Skeletal muscle tissue (tissue), 4 donors: Measurements from ENCODE around the gene AUNIP. TPM values are rescaled to one million over a fixed set of nuclear protein-coding genes. Genes with fewer than 3 reads are reported as not detected.
A peak's percentile ranks its signal among the peaks of the same experiment; 100 is the strongest.

Experiments used
- H3K27ac ChIP-seq: one replicate; pipeline ENCODE4 v1.7.0; 2013; ENCODE audit warnings: mild to moderate bottlenecking, low read depth, low read length, inconsistent platforms
- H3K27me3 ChIP-seq, 3 donors: one replicate each; pipeline ENCODE4 v1.7.0; 2013; ENCODE audit warnings: low read length in 3 of 3; ENCODE audit not compliant: control insufficient read depth in 3 of 3, insufficient read depth in 3 of 3
- H3K36me3 ChIP-seq, 3 donors: one replicate each; pipeline ENCODE4 v1.7.0; 2013; ENCODE audit warnings: low read length in 3 of 3; ENCODE audit not compliant: control insufficient read depth in 3 of 3, insufficient read depth in 3 of 3
- H3K4me1 ChIP-seq, 3 donors: one replicate each; pipeline ENCODE4 v1.7.0; 2013; ENCODE audit warnings: low read length in 3 of 3, mild to moderate bottlenecking in 3 of 3; ENCODE audit not compliant: control insufficient read depth in 3 of 3, insufficient read depth in 3 of 3
- H3K4me3 ChIP-seq, 3 donors: one replicate each; pipeline ENCODE4 v1.7.0; 2013; ENCODE audit warnings: low read length in 3 of 3
- H3K9ac ChIP-seq, 3 donors: one replicate each; pipeline ENCODE4 v1.7.0; 2013; ENCODE audit warnings: low read length in 3 of 3, mild to moderate bottlenecking in 3 of 3, moderate library complexity in 2 of 3, low read depth in 1 of 3
- H3K9me3 ChIP-seq, 3 donors: one replicate each; pipeline ENCODE4 v1.7.0; 2013; ENCODE audit warnings: low read length in 3 of 3; ENCODE audit not compliant: control insufficient read depth in 3 of 3
- total RNA-seq: library from RNA; depleted of rRNA; stranded (reverse); fragments of >200 nt; gene quantifications from one replicate; pipeline ENCODE4 v1.2.3, GENCODE V29; 2014
- donor health status: Osteomylitis.

The AUNIP gene
- total RNA-seq, 1 donor from 2014 or later, result 1.6 TPM

- H3K9ac ChIP-seq, result peak within 1 kb of the TSS; percentile 95 to 98 (median 95)
- no peaks in the 10 kb centered on the region for H3K9me3 ChIP-seq
- H3K4me3 ChIP-seq, result peak within 1 kb of the TSS; percentile 80 to 98 (median 95)
- H3K27ac ChIP-seq, result peak within 1 kb of the TSS; percentile 91
- H3K4me1 ChIP-seq, result peaks cover 39 to 59% (median 42%) of the 10 kb centered on the region in 3 donors
- H3K27me3 ChIP-seq, result no peaks in the 10 kb centered on the region
- H3K36me3 ChIP-seq, result peaks cover 12 to 22% (median 18%) of the 10 kb centered on the region in 3 donors
These were observed 39.6 kb downstream of the AUNIP start, which contains the start of gene MTFR1L for GRCh38 chr1:25819491-25820246. TSS of gene MTFR1L (plus strand) at chr1:25819954. CDS start at chr1:25823105, 3,151 bp downstream.

GRCh38 chr1:25818569-25818968 is 40.7 kb downstream of the AUNIP start:
- Histone ChIP-seq H3K9ac (peak overlapping the region; percentile 95 to 98 (median 95)), H3K4me3 (peak overlapping the region; percentile 80 to 98 (median 95)), H3K9me3 (no peaks in the 10 kb centered on the region), H3K27me3 (no peaks in the 10 kb centered on the region), H3K27ac (peak overlapping the region; percentile 91), H3K4me1 (peaks cover 39 to 57% (median 41%) of the 10 kb centered on the region in 3 donors), H3K36me3 (peaks cover 19 to 31% (median 29%) of the 10 kb centered on the region in 3 donors)

GRCh38 chr1:25817840-25818501 is 41.3 kb downstream of the AUNIP start:
- peak overlapping the region in 1 of 3 donors; percentile 98 for H3K9ac ChIP-seq
- H3K27me3 ChIP-seq, result no peaks in the 10 kb centered on the region
- peaks cover 33 to 51% (median 36%) of the 10 kb centered on the region in 3 donors for H3K4me1 ChIP-seq
- H3K27ac ChIP-seq, result peak overlapping the region; percentile 91
- no peak overlapping the region for H3K4me3 ChIP-seq
- no peaks in the 10 kb centered on the region for H3K9me3 ChIP-seq
- peaks cover 25 to 33% (median 28%) of the 10 kb centered on the region in 3 donors for H3K36me3 ChIP-seq

- H3K27ac ChIP-seq, result no peak overlapping the region
- H3K4me3 ChIP-seq, result no peak overlapping the region
- H3K27me3 ChIP-seq, result no peaks in the 10 kb centered on the region
- no peak overlapping the region for H3K9ac ChIP-seq
- H3K9me3 ChIP-seq, result no peaks in the 10 kb centered on the region
- H3K36me3 ChIP-seq, result peaks cover 35 to 45% (median 40%) of the 10 kb centered on the region in 3 donors
- peaks cover 17 to 36% (median 25%) of the 10 kb centered on the region in 3 donors for H3K4me1 ChIP-seq
These were observed 43.0 kb downstream of the AUNIP start for GRCh38 chr1:25816112-25816718.

- Histone ChIP-seq H3K4me1 (peaks cover 18 to 36% (median 26%) of the 10 kb centered on the region in 3 donors), H3K9ac (no peak overlapping the region), H3K27me3 (no peaks in the 10 kb centered on the region), H3K4me3 (no peak overlapping the region), H3K27ac (no peak overlapping the region), H3K9me3 (no peaks in the 10 kb centered on the region), H3K36me3 (peaks cover 36 to 49% (median 44%) of the 10 kb centered on the region in 3 donors)
These were observed 43.8 kb downstream of the AUNIP start for GRCh38 chr1:25815208-25816111.

- Histone ChIP-seq H3K36me3 (peaks cover 43 to 58% (median 52%) of the 10 kb centered on the region in 3 donors), H3K4me1 (peaks cover 21 to 34% (median 28%) of the 10 kb centered on the region in 3 donors)
These were observed 44.6 kb downstream of the AUNIP start for GRCh38 chr1:25814549-25815087.

GRCh38 chr1:25813734-25814471 is 45.4 kb downstream of the AUNIP start:
- peak overlapping the region in 1 of 3 donors; percentile 40 for H3K9ac ChIP-seq

More at GRCh38 chr1:25814549-25815087, 44.6 kb downstream of the AUNIP start:
- Histone ChIP-seq H3K27ac (no peak overlapping the region), H3K9ac (no peak overlapping the region), H3K4me3 (no peak overlapping the region), H3K27me3 (no peaks in the 10 kb centered on the region), H3K9me3 (no peaks in the 10 kb centered on the region)

GRCh38 chr1:25813071-25813733 is 46.1 kb downstream of the AUNIP start:
- Histone ChIP-seq H3K9ac (no peak overlapping the region), H3K4me3 (no peak overlapping the region), H3K9me3 (no peaks in the 10 kb centered on the region), H3K27me3 (no peaks in the 10 kb centered on the region), H3K36me3 (peaks cover 56 to 69% (median 64%) of the 10 kb centered on the region in 3 donors), H3K4me1 (peaks cover 11 to 20% (median 17%) of the 10 kb centered on the region in 3 donors), H3K27ac (no peak overlapping the region)

More at GRCh38 chr1:25813734-25814471, 45.4 kb downstream of the AUNIP start:
- Histone ChIP-seq H3K4me1 (peaks cover 18 to 27% (median 24%) of the 10 kb centered on the region in 3 donors), H3K27me3 (no peaks in the 10 kb centered on the region), H3K9me3 (no peaks in the 10 kb centered on the region), H3K27ac (no peak overlapping the region), H3K4me3 (no peak overlapping the region), H3K36me3 (peaks cover 50 to 64% (median 60%) of the 10 kb centered on the region in 3 donors)
